ENCODE data around the gene ASCC1.

The ASCC1 gene

GRCh38 chr10:72080042-72080975 is 135.8 kb downstream of the ASCC1 start:
- FAIRE-seq, result no peak

- no peak for FAIRE-seq
These were observed 136.7 kb downstream of the ASCC1 start for GRCh38 chr10:72079356-72079755.

- FAIRE-seq, result no peak
These were observed 138.6 kb downstream of the ASCC1 start for GRCh38 chr10:72077275-72077990.

GRCh38 chr10:72076756-72077155 is 139.3 kb downstream of the ASCC1 start:
- no peak for FAIRE-seq

- no peak for FAIRE-seq
These were observed 140.5 kb downstream of the ASCC1 start for GRCh38 chr10:72075376-72076115.

- no peak for FAIRE-seq
These were observed 141.3 kb downstream of the ASCC1 start for GRCh38 chr10:72074574-72075375.

- FAIRE-seq, result no peak
These were observed 142.1 kb downstream of the ASCC1 start for GRCh38 chr10:72073708-72074573.

- FAIRE-seq, result no peak
These were observed 143.4 kb downstream of the ASCC1 start for GRCh38 chr10:72072639-72073038.

- FAIRE-seq, result no peak
These were observed 144.0 kb downstream of the ASCC1 start for GRCh38 chr10:72072046-72072445.

- FAIRE-seq, result no peak
These were observed 146.1 kb downstream of the ASCC1 start for GRCh38 chr10:72069751-72070526.

GRCh38 chr10:72068901-72069446 is 147.1 kb downstream of the ASCC1 start:
- no peak for FAIRE-seq

GRCh38 chr10:72068126-72068765 is 147.8 kb downstream of the ASCC1 start:
- FAIRE-seq, result no peak

- FAIRE-seq, result no peak
These were observed 148.5 kb downstream of the ASCC1 start for GRCh38 chr10:72067463-72068125.

GRCh38 chr10:72066318-72067284 is 149.5 kb downstream of the ASCC1 start:
- no peak for FAIRE-seq

- FAIRE-seq, result no peak
These were observed 150.5 kb downstream of the ASCC1 start for GRCh38 chr10:72065439-72066025.

- no peak for FAIRE-seq
These were observed 152.2 kb downstream of the ASCC1 start for GRCh38 chr10:72063703-72064391.
